Effector CD4-positive, alpha-beta T cell (primary cell): ENCODE measurements around the gene RWDD3.

ENCODE experiments used
- DNase-seq: peaks from one replicate; pipeline ENCODE4 v3.0.0-alpha.2; 2020
- total RNA-seq: gene quantifications from one replicate; lab custom pipeline; 2026; lab: John Stamatoyannopoulos, UW

RWDD3 gene
- 2.1 reads per million, percentile 4 among the genes with 10 or more reads in this experiment for total RNA-seq

- DNase-seq = peak; percentile 84
These were observed at the start of gene RWDD3 for GRCh38 chr1:95233737-95234500. Gene RWDD3 (plus strand): TSS chr1:95234210. CDS start chr1:95234231, 21 bp downstream.

GRCh38 chr1:95186149-95186548 lies 47.9 kb upstream of the RWDD3 start:
- no peak for DNase-seq

- DNase-seq = no peak
These were observed 40.4 kb upstream of the RWDD3 start for GRCh38 chr1:95193591-95193990.

GRCh38 chr1:95195046-95195445 lies 39.0 kb upstream of the RWDD3 start:
- no peak for DNase-seq

GRCh38 chr1:95196017-95196416 lies 38.0 kb upstream of the RWDD3 start:
- no peak for DNase-seq

- no peak for DNase-seq
These were observed 36.3 kb upstream of the RWDD3 start for GRCh38 chr1:95197616-95198252.

- DNase-seq = no peak
These were observed 32.1 kb upstream of the RWDD3 start for GRCh38 chr1:95201905-95202304.

- no peak for DNase-seq
These were observed 30.0 kb upstream of the RWDD3 start for GRCh38 chr1:95203908-95204437.

- DNase-seq = no peak
These were observed 27.5 kb upstream of the RWDD3 start for GRCh38 chr1:95206514-95206913.

GRCh38 chr1:95207223-95207935 lies 26.6 kb upstream of the RWDD3 start:
- DNase-seq = no peak

GRCh38 chr1:95208876-95209275 lies 25.1 kb upstream of the RWDD3 start:
- DNase-seq = no peak

GRCh38 chr1:95209291-95209690 lies 24.7 kb upstream of the RWDD3 start:
- no peak for DNase-seq

GRCh38 chr1:95216292-95216990 lies 17.6 kb upstream of the RWDD3 start:
- DNase-seq = no peak

GRCh38 chr1:95217371-95217770 lies 16.6 kb upstream of the RWDD3 start:
- DNase-seq = no peak

- DNase-seq = no peak
These were observed 14.6 kb upstream of the RWDD3 start for GRCh38 chr1:95219407-95219806.

GRCh38 chr1:95221306-95221705 lies 12.7 kb upstream of the RWDD3 start:
- no peak for DNase-seq

- DNase-seq = no peak
These were observed 11.4 kb upstream of the RWDD3 start for GRCh38 chr1:95222629-95223028.

GRCh38 chr1:95223110-95223509 lies 10.9 kb upstream of the RWDD3 start:
- DNase-seq = no peak

- DNase-seq = no peak
These were observed 7.0 kb upstream of the RWDD3 start for GRCh38 chr1:95226781-95227660.

- DNase-seq = no peak
These were observed 5.0 kb upstream of the RWDD3 start for GRCh38 chr1:95229037-95229436.

GRCh38 chr1:95229706-95230105 lies 4.3 kb upstream of the RWDD3 start:
- DNase-seq = no peak

GRCh38 chr1:95230256-95230655 lies 3.8 kb upstream of the RWDD3 start:
- DNase-seq = no peak
